HG03097 (cell line): ENCODE data around the gene GRM8.
A peak's percentile ranks its signal among the peaks of the same experiment; 100 is the strongest.
"Not testable (repeated sequence)": the region's sequence is repeated elsewhere in the genome, so short reads cannot be mapped to it uniquely, and the experiment has no call there.

Experiments
- ATAC-seq: cut with Tn5 transposase; IDR thresholded peaks from one replicate; pipeline ENCODE4 v1.9.1; 2021; ENCODE audit not compliant: unreplicated experiment, low FRiP score

Gene GRM8

DNA sequence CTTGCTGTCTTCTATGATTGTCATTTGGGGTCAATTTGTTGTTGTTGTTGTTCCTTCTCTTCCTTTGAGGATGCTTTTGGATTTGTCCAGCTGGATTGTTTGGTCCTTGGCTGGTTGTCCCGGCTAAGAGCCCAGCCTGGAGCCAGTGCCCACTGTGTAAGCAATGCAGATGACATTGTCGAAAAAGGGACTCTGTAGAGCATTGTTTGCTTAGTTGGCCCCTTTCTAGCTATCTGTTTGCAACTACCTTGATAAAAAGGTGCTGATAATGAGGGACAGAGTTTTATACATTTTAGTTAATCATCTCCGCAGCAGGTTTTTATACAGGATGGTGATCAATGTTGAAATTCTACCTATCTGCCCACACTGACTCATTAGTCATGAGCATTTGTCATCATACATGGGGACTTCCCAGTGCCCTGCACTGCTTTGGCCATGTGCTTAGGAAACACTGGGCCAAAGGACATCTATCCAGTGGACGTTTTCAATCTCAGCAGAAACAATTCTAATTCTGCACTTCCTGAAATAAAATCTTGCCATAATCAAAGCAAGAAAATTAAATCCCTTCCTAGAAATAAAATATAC is 311.9 kb downstream of the GRM8 start:
- no peak for ATAC-seq

- no peak for ATAC-seq
Measured at GRCh38 chr7:126937171-126937570, 315.6 kb downstream of the GRM8 start.

- no peak for ATAC-seq
Measured at GRCh38 chr7:126931581-126931980, 321.2 kb downstream of the GRM8 start.

DNA sequence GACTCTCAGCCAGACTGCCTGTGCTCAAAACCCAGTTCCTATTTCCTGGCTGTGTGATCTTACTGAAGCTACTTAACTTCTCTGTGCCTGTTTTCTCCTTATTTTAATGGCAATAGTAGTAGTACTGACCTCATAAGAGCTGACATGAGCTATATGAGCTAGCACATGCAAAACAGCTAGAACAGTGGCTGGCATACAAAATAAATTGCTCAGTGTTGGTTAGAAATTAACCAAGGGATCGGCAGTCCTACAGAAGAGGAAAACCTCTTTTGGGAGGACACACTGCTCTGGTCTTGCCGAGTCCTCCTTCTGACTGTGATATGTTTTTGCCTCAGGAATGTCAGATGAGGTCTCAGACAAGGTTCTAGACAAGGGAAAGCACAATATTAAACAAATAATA is 322.6 kb downstream of the GRM8 start:
- ATAC-seq, result no peak

GRCh38 chr7:126924477-126924876 is 328.3 kb downstream of the GRM8 start:
- no peak for ATAC-seq

GRCh38 chr7:126911627-126912026 is 341.1 kb downstream of the GRM8 start:
- peak; percentile 61 for ATAC-seq

DNA sequence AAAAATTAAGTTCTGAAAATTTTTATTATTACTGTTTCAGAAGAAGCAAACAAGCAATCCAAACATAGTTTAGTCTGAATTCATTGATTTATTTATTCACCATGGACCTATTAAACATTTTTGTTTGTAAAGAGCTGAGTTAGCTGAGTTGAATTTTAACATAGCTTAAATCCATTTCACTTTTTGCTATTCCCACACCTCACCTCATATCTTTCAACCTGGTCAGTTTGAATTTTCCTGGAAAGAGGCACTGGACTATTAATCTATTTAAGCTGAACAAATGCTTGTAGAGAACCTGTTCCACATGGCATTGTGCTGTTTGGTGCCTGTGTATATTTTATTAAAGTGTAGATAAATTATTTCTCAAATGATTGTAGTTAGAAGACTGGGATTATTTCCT is 344.2 kb downstream of the GRM8 start:
- ATAC-seq, result not testable (repeated sequence)

DNA sequence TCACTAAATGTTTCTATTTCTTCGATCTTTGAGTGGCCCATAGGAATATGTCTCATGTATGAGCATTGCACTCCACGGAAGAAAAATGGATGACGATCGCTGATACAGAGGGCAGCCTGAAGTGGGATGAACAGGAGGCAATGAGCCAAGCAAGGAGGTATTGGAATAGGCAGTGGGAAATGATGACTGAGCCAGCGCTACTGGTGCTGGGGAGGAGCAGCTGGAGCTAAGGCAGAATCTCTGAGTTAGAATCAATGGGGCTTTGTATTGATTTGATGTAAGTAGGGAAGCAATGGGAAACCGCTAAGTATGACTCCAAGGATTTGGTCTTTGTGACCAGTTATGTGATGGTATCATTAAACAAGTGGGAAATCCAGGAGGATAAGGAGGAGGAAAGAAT is 345.1 kb downstream of the GRM8 start:
- not testable (repeated sequence) for ATAC-seq

DNA sequence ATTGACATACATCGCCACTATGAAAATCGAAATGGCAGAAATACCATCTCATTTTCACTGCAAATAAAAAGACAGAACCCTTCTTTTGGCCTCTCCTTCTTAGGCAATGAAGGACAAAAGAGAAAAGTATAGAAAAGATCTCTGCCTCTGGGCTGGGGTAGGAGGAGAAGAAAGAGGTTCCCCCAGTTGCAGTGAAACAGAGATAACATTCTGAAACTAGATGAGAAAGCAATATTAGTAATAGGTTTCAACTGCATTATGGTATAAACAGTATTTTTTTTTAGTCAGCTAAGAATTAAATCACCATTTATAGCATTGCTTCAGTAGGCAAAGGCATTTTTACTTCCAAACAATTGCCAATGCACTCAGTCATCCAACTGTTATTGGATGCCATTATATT is 347.5 kb downstream of the GRM8 start:
- ATAC-seq, result not testable (repeated sequence)

GRCh38 chr7:126901041-126901765 is 351.5 kb downstream of the GRM8 start:
- not testable (repeated sequence) for ATAC-seq

GRCh38 chr7:126887980-126888379 is 364.8 kb downstream of the GRM8 start:
- ATAC-seq, result not testable (repeated sequence)

GRCh38 chr7:126887560-126887959 is 365.2 kb downstream of the GRM8 start:
- ATAC-seq, result not testable (repeated sequence)

- ATAC-seq, result not testable (repeated sequence)
Measured at GRCh38 chr7:126882730-126883129, 370.0 kb downstream of the GRM8 start.

DNA sequence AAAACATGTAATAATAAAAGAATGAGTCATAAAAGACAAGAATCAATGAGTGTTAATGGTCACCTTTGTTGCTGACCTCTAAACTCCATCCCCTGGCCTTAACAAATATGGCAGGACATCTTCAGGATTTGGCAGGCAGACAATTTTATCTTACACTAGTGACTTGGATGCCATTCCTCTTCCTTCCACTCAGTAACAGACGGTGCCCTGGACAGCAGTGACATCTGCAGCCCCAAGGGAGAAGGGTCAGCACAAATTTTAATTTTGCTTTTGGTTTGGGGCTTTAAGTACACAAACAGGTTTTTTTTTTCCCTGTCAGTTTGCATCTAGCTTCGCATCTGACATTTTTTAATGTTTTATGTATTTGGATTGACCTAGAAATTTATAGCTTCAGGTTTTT is 370.8 kb downstream of the GRM8 start:
- not testable (repeated sequence) for ATAC-seq

DNA sequence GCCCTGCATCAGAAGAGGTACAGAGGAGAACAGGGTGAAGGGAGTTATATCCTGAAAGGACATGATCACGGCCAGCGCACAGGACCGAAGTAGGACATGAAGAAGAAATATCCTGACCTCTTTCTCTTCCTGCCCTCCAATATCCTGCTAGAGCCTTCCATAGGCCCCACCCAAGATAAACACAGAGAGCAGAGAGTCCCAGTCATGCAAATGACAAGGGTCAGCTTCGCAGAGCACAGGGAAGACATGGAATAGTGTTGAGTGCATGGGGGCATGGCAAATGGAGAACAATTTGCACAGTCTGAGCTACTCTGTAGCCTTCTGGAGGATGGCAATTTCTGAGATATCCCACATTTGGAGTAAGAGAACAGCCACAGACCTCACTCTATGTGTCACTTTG is 371.4 kb downstream of the GRM8 start:
- ATAC-seq, result no peak

DNA sequence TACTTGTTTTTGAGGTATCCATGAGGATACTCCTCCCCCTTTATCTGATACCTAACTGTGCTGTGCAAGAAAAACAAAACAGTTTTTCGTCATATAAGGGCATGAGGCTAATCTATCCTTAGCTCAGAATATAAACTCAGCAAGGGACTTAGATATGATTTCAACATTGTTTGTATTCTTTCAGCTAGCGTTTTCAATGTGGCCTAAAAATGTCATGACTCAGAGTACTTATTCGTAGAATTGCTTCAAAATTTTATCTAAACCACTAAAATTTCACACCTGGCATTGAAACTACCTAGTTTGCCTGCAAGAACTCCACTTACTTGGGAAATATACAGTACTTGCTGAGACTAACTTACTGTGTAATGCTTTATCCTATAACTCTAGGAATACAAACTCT is 376.2 kb downstream of the GRM8 start:
- not testable (repeated sequence) for ATAC-seq

- no peak for ATAC-seq
Measured at GRCh38 chr7:126856691-126857291, 395.9 kb downstream of the GRM8 start.

- ATAC-seq, result no peak
Measured at GRCh38 chr7:126845331-126845730, 407.4 kb downstream of the GRM8 start.

DNA sequence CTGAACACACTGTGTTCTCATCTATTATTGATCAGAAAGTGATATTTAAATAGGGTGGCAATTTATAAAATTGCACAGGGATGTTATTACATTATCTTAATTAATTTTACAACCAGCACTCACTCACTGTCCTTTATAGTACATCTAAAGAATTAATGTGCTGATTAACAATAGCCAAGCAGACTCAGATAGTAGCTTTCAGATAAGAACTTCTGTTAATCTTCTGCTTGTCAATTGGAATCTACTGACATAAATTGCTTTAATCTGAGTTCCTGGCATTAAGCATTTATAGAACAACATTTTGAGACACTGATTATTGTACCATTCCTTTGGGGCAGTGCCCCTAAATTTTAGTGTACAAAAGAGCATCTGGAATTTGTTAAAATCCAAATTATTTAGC is 408.9 kb downstream of the GRM8 start:
- no peak for ATAC-seq

GRCh38 chr7:126843336-126843735 is 409.4 kb downstream of the GRM8 start:
- no peak for ATAC-seq

DNA sequence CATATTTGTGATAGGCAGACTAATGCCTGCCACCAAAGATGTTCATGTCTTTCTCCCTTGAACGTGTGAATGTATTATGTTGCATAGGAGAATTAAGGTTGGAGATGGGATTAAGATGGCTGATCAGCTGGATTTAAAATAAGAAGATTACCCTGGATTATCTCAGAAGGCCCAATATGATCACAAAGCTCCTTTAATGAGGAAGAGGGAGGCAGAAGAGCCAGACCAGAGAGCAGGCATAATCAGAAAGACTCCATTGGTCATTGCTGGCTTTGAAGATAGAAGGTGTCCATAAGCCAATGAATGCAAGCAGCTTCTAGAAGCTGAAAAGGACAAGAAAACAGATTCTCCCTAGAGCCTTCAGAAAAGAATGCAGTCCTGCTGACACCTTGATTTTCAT is 410.3 kb downstream of the GRM8 start:
- ATAC-seq, result no peak

GRCh38 chr7:126840869-126841268 is 411.9 kb downstream of the GRM8 start:
- no peak for ATAC-seq
